GM23248 (cell line): Measurements from ENCODE around the gene TIAM2.

Experiments used
- EZH2 ChIP-seq: fragments of 200-600 bp; sonication (generic); IDR thresholded peaks from 2 replicates; pipeline ENCODE4 v1.6.1; 2018; ENCODE audit warnings: antibody characterized with exemption, mild to moderate bottlenecking; ENCODE audit not compliant: insufficient read depth, poor library complexity, severe bottlenecking
- EZH2phosphoT487 ChIP-seq: fragments of 200-600 bp; sonication (generic); IDR thresholded peaks from 2 replicates; pipeline ENCODE4 v1.6.1; 2018; ENCODE audit warnings: antibody characterized with exemption, moderate library complexity, mild to moderate bottlenecking, low read depth; ENCODE audit not compliant: insufficient read depth

DNA sequence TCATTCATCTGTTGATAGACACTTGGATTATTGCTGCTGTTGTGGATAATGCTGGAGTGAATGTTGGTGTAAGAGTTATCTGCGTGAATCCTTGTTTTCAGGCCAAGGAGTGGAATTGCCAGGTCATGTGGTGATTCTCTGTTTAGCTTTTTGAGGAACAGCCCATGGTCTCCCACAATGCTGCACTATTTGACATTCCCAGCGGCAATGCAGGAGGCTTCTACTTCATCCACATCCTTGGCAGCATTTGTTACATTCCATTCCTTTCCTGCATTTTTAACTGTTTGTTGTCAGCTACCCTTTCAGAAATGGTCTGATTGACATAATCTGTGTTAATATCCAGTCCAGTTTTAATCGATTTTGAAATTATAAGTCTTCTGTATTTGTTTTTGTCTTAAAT, 217.0 kb downstream of the TIAM2 start:
- no peak for TF ChIP-seq EZH2phosphoT487
- TF ChIP-seq EZH2 = no peak
